HepG2 (cell line): ENCODE measurements around the gene CCDC201. TPM values are rescaled to one million over a fixed set of nuclear protein-coding genes. Genes with fewer than 3 reads are reported as not detected.

Source experiments
- ATF1 ChIP-seq: IDR thresholded peaks from 2 replicates; pipeline ENCODE4 v1.6.1; 2016; ENCODE audit warnings: mild to moderate bottlenecking, control low read depth
- CEBPZ ChIP-seq: IDR thresholded peaks from 2 replicates; pipeline ENCODE4 v1.6.1; 2012; ENCODE audit warnings: low read length, improper control_type of control experiment
- ESRRA ChIP-seq: sonication (generic); formaldehyde crosslinking; IDR thresholded peaks from 2 replicates; pipeline ENCODE4 v1.5.1; 2020; ENCODE audit warnings: mild to moderate bottlenecking, low read depth, missing genetic modification reagents
- HNF1A ChIP-seq, 2 experiments: sonication (generic) in 1 of 2; formaldehyde crosslinking in 1 of 2; IDR thresholded peaks; 2 replicates each; pipeline versions ENCODE4 v1.4.0 to v1.6.1; 2016 to 2020; ENCODE audit warnings: borderline replicate concordance in 1 of 2, low read depth in 1 of 2, mild to moderate bottlenecking in 1 of 2, missing genetic modification reagents in 1 of 2
- NCOA5 ChIP-seq: sonication (generic); formaldehyde crosslinking; IDR thresholded peaks from 2 replicates; pipeline ENCODE4 v1.4.0; 2020; ENCODE audit warnings: missing genetic modification reagents
- ZNF224 ChIP-seq: sonication (generic); formaldehyde crosslinking; IDR thresholded peaks from 2 replicates; pipeline ENCODE4 v1.5.0; 2020; ENCODE audit warnings: mild to moderate bottlenecking, missing genetic modification reagents
- ZNF501 ChIP-seq: sonication (generic); formaldehyde crosslinking; IDR thresholded peaks from 2 replicates; pipeline ENCODE4 v1.5.1; 2020; ENCODE audit warnings: mild to moderate bottlenecking, moderate library complexity, missing genetic modification reagents
- ZNF629 ChIP-seq: sonication (generic); formaldehyde crosslinking; conservative IDR thresholded peaks from 2 replicates; pipeline ENCODE4 v1.5.0; 2020; ENCODE audit warnings: missing genetic modification reagents
- ZNF670 ChIP-seq: sonication (generic); formaldehyde crosslinking; IDR thresholded peaks from 2 replicates; pipeline ENCODE4 v1.8.0; 2022; ENCODE audit warnings: mild to moderate bottlenecking, missing genetic modification reagents, borderline replicate concordance
- ZNF746 ChIP-seq: sonication (generic); formaldehyde crosslinking; IDR thresholded peaks from 2 replicates; pipeline ENCODE4 v1.8.0; 2022; ENCODE audit warnings: mild to moderate bottlenecking, missing genetic modification reagents
- ZSCAN9 ChIP-seq: IDR thresholded peaks from 2 replicates; pipeline ENCODE4 v1.6.1; 2016; ENCODE audit warnings: borderline replicate concordance
- polyA plus RNA-seq, 8 experiments: library from polyadenylated mRNA; depleted of rRNA in 3 of 8; stranded (reverse) in 7 of 8; unstranded in 1 of 8; fragments of >200 nt; fragmentation: Illumina TruSeq in 4 of 8; extraction: Trizol in 4 of 8; gene quantifications; 2 replicates each; pipeline versions ENCODE4 v1.2.1 to v1.2.3, GENCODE V29; 2011 to 2016; ENCODE audit warnings: low read depth in 4 of 8, missing spikeins in 1 of 8, mixed read lengths in 1 of 8; ENCODE audit not compliant: insufficient read depth in 1 of 8
- total RNA-seq, 5 experiments: library from RNA; depleted of rRNA; stranded (reverse); fragments of >200 nt; fragmentation: Illumina TruSeq; extraction: Trizol; gene quantifications; 2 replicates each; pipeline ENCODE4 v1.2.3, GENCODE V29; 2016; ENCODE audit warnings: low read depth in 1 of 5
- TF ChIP-seq, protein P1 (sequence below), 2 experiments: sonication (generic) in 1 of 2; formaldehyde crosslinking in 1 of 2; IDR thresholded peaks; 2 replicates each; pipeline versions ENCODE4 v1.4.0 to v1.6.1; 2018 to 2020; ENCODE audit warnings: missing genetic modification reagents in 2 of 2, borderline replicate concordance in 1 of 2, low read depth in 1 of 2, mild to moderate bottlenecking in 1 of 2, missing biosample characterization in 1 of 2
- TF ChIP-seq, protein P2 (sequence below): fragments of 450-650 bp; IDR thresholded peaks from 2 replicates; pipeline ENCODE4 v1.6.1; 2017
- TF ChIP-seq, protein P3 (sequence below): sonication (generic); formaldehyde crosslinking; IDR thresholded peaks from 2 replicates; pipeline ENCODE4 v1.4.0; 2020; ENCODE audit warnings: mild to moderate bottlenecking, missing genetic modification reagents

CCDC201 gene
- total and polyA plus RNA-seq, 2 of the 13 experiments (the other 11 are each of a cell fraction or from before 2014, with no cell fraction given), result 0.92 TPM; not detected in 1

DNA sequence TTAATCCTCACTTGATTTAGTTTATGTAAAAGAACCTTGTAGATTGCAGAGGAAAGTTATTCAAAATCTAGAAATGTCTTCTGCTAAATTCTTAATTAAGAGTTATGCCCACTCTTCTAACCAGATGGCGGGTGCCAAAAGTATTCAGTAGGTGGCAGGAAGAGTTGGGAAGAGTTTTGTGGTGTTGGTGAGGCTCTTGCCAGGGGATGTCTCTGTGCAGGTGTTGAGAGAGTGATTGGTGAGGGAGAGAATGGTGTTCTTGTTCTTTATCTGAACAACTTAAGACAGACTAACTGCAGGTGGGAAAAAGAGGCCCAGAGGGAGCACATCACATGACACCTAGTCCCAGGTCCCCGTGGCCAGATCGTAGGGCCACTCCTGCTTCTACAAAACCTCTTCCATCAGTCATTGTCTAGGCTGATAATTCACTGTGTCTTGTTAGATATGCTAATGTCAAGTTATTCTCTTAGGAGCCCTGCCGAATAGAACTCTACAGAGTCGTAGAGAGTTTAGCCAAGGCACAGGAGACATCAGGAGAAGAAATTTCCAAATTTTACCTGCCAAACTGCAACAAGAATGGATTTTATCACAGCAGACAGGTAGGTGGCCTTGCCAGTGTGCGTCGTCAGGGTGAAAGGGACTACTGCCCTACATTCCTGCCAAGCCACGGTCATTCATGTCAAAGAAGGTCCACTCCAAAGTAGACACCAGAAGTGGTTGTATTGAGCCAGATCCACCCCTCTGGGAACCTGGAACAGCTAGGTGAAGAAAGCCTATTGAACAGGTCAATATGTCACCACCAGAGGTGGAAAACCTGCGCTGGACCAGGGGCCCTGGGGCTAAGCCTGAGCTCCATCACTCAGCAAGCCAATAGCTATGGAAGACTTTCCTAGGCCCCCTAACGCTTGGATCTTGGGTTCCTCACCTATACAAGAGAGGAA lies 18.9 kb upstream of the CCDC201 start (continued):
- TF ChIP-seq, protein P1, sequence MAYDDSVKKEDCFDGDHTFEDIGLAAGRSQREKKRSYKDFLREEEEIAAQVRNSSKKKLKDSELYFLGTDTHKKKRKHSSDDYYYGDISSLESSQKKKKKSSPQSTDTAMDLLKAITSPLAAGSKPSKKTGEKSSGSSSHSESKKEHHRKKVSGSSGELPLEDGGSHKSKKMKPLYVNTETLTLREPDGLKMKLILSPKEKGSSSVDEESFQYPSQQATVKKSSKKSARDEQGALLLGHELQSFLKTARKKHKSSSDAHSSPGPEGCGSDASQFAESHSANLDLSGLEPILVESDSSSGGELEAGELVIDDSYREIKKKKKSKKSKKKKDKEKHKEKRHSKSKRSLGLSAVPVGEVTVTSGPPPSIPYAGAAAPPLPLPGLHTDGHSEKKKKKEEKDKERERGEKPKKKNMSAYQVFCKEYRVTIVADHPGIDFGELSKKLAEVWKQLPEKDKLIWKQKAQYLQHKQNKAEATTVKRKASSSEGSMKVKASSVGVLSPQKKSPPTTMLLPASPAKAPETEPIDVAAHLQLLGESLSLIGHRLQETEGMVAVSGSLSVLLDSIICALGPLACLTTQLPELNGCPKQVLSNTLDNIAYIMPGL (CRISPR knock-in tag; IDR thresholded peaks at IDR 0.05; ENCODE audit: borderline replicate concordance in 1 of 2, low read depth in 1 of 2), result peak in 1 of 2 experiments; percentile 4; a peak in 1 of 4 replicates
- TF ChIP-seq NCOA5 (CRISPR knock-in tag) (peak; percentile 91; the same call in 1 of the 2 replicates), ESRRA (CRISPR knock-in tag) (no peak), ZSCAN9 (0 out of 2 replicates have a peak, but pooled peaks have one; percentile 6), CEBPZ (no peak), ZNF224 (CRISPR knock-in tag) (peak; percentile 82), ZNF746 (peak; percentile 33; the same call in 1 of the 2 replicates), ZNF501 (peak; percentile 51; the same call in 1 of the 2 replicates), ZNF670 (CRISPR knock-in tag) (no peak), HNF1A (IDR thresholded peaks at IDR 0.05; ENCODE audit: low read depth) (0 out of 2 replicates have a peak, but pooled peaks have one; percentile 32), HNF1A (CRISPR knock-in tag; IDR thresholded peaks at IDR 0.05; ENCODE audit: borderline replicate concordance) (no peak), ZNF629 (CRISPR knock-in tag) (peak; percentile 43; the same call in 1 of the 2 replicates), ATF1 (CRISPR knock-in tag) (peak; percentile 25; the same call in 1 of the 2 replicates)
- TF ChIP-seq, protein P2, sequence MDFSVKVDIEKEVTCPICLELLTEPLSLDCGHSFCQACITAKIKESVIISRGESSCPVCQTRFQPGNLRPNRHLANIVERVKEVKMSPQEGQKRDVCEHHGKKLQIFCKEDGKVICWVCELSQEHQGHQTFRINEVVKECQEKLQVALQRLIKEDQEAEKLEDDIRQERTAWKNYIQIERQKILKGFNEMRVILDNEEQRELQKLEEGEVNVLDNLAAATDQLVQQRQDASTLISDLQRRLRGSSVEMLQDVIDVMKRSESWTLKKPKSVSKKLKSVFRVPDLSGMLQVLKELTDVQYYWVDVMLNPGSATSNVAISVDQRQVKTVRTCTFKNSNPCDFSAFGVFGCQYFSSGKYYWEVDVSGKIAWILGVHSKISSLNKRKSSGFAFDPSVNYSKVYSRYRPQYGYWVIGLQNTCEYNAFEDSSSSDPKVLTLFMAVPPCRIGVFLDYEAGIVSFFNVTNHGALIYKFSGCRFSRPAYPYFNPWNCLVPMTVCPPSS, result no peak
- TF ChIP-seq, protein P3, sequence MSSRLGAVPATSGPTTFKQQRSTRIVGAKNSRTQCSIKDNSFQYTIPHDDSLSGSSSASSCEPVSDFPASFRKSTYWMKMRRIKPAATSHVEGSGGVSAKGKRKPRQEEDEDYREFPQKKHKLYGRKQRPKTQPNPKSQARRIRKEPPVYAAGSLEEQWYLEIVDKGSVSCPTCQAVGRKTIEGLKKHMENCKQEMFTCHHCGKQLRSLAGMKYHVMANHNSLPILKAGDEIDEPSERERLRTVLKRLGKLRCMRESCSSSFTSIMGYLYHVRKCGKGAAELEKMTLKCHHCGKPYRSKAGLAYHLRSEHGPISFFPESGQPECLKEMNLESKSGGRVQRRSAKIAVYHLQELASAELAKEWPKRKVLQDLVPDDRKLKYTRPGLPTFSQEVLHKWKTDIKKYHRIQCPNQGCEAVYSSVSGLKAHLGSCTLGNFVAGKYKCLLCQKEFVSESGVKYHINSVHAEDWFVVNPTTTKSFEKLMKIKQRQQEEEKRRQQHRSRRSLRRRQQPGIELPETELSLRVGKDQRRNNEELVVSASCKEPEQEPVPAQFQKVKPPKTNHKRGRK (CRISPR knock-in tag), result 0 out of 2 replicates have a peak, but pooled peaks have one; percentile 61
